Sigmoid colon (tissue), 4 donors: ENCODE data around the gene MAPK8IP3.

Source experiments
- CTCF ChIP-seq, 4 experiments: fragments of 450-650 bp in 3 of 4; fragments of 200-600 bp in 1 of 4; IDR thresholded peaks; one replicate each; pipeline ENCODE4 v1.5.1; 2016 to 2019; ENCODE audit warnings: antibody characterized with exemption in 4 of 4, mild to moderate bottlenecking in 3 of 4, moderate library complexity in 2 of 4
- EP300 ChIP-seq, 4 donors: sonication (generic); formaldehyde crosslinking; IDR thresholded peaks; one replicate each; pipeline ENCODE4 v1.6.1; 2017; ENCODE audit warnings: antibody characterized with exemption in 4 of 4
- POLR2A ChIP-seq, 2 donors: fragments of 450-650 bp; IDR thresholded peaks; one replicate each; pipeline ENCODE4 v1.6.1; 2016; ENCODE audit warnings: antibody characterized with exemption in 2 of 2, mild to moderate bottlenecking in 2 of 2, moderate library complexity in 2 of 2
- POLR2AphosphoS5 ChIP-seq, 4 donors: sonication (generic); formaldehyde crosslinking; IDR thresholded peaks; one replicate each; pipeline ENCODE4 v1.6.1; 2017; ENCODE audit warnings: antibody characterized with exemption in 4 of 4

- TF ChIP-seq POLR2AphosphoS5 (IDR thresholded peaks at IDR 0.05) (no peak), CTCF (IDR thresholded peaks at IDR 0.05) (no peak), POLR2A (IDR thresholded peaks at IDR 0.05) (no peak), EP300 (IDR thresholded peaks at IDR 0.05) (no peak)
Measured at GRCh38 chr16:1674751-1675664, 31.0 kb upstream of the MAPK8IP3 start.
